Trophoblast cell (in vitro differentiated cells and primary cell): ENCODE data around the gene USP9X.

Experiments
- DNase-seq, 2 donors: peaks; one replicate each; pipeline ENCODE4 v3.0.0-alpha.2; 2016
- H2AFZ ChIP-seq: 2 replicates; pipeline ENCODE4 v1.6.1; 2013; ENCODE audit warnings: low read length, moderate library complexity, mild to moderate bottlenecking; ENCODE audit not compliant: insufficient read depth, poor library complexity
- H2AK5ac ChIP-seq: 2 replicates; pipeline ENCODE4 v1.6.1; 2013; ENCODE audit warnings: mild to moderate bottlenecking, low read length
- H2BK120ac ChIP-seq: 2 replicates; pipeline ENCODE4 v1.6.1; 2013; ENCODE audit warnings: low read length, mild to moderate bottlenecking, moderate library complexity; ENCODE audit not compliant: insufficient read depth, poor library complexity
- H2BK12ac ChIP-seq: 2 replicates; pipeline ENCODE4 v1.6.1; 2013; ENCODE audit warnings: mild to moderate bottlenecking, low read length, moderate library complexity
- H2BK5ac ChIP-seq: 2 replicates; pipeline ENCODE4 v1.6.1; 2013; ENCODE audit warnings: low read length, low read depth, moderate library complexity, mild to moderate bottlenecking; ENCODE audit not compliant: poor library complexity
- H3K14ac ChIP-seq: 2 replicates; pipeline ENCODE4 v1.6.1; 2013; ENCODE audit warnings: mild to moderate bottlenecking, low read length
- H3K18ac ChIP-seq: 2 replicates; pipeline ENCODE4 v1.6.1; 2013; ENCODE audit warnings: mild to moderate bottlenecking, low read length
- H3K23ac ChIP-seq: 2 replicates; pipeline ENCODE4 v1.6.1; 2013; ENCODE audit warnings: low read length
- H3K27ac ChIP-seq: 2 replicates; pipeline ENCODE4 v1.5.1; 2013; ENCODE audit warnings: low read depth, mild to moderate bottlenecking, inconsistent platforms, low read length, moderate library complexity
- H3K27me3 ChIP-seq: 2 replicates; pipeline ENCODE4 v1.6.1; 2013; ENCODE audit warnings: inconsistent platforms, mild to moderate bottlenecking, low read length, moderate library complexity; ENCODE audit not compliant: insufficient read depth
- H3K36me3 ChIP-seq, 2 experiments: 1 replicate in 1 of 2; 2 replicates in 1 of 2; pipeline ENCODE4 v1.6.1; 2013; ENCODE audit warnings: low read length in 2 of 2, mild to moderate bottlenecking in 2 of 2, moderate library complexity in 1 of 2; ENCODE audit not compliant: insufficient read depth in 2 of 2, control insufficient read depth in 1 of 2
- H3K4ac ChIP-seq: 2 replicates; pipeline ENCODE4 v1.6.1; 2013; ENCODE audit warnings: low read depth, mild to moderate bottlenecking, low read length, moderate library complexity
- H3K4me1 ChIP-seq, 2 experiments: 1 replicate in 1 of 2; 2 replicates in 1 of 2; pipeline ENCODE4 v1.6.1; 2013; ENCODE audit warnings: low read length in 2 of 2, mild to moderate bottlenecking in 2 of 2, moderate library complexity in 1 of 2; ENCODE audit not compliant: insufficient read depth in 2 of 2, control insufficient read depth in 1 of 2
- H3K4me2 ChIP-seq: 2 replicates; pipeline ENCODE4 v1.6.1; 2013; ENCODE audit warnings: inconsistent platforms, mild to moderate bottlenecking, low read length, moderate library complexity
- H3K4me3 ChIP-seq: 2 replicates; pipeline ENCODE4 v1.5.1; 2013; ENCODE audit warnings: mild to moderate bottlenecking, low read depth, low read length, inconsistent platforms
- H3K79me1 ChIP-seq: one replicate; pipeline ENCODE4 v1.6.1; 2013; ENCODE audit warnings: low read length
- H3K79me2 ChIP-seq: 2 replicates; pipeline ENCODE4 v1.6.1; 2013; ENCODE audit warnings: low read length, mild to moderate bottlenecking; ENCODE audit not compliant: control insufficient read depth, insufficient read depth, poor library complexity
- H3K9ac ChIP-seq: 2 replicates; pipeline ENCODE4 v1.6.1; 2013; ENCODE audit warnings: mild to moderate bottlenecking, low read length
- H3K9me3 ChIP-seq: 2 replicates; pipeline ENCODE4 v1.6.1; 2013; ENCODE audit warnings: low read depth, mild to moderate bottlenecking, control low read depth, inconsistent platforms, low read length; ENCODE audit not compliant: insufficient read depth
- H4K12ac ChIP-seq: 2 replicates; pipeline ENCODE4 v1.6.1; 2013; ENCODE audit warnings: low read depth, mild to moderate bottlenecking, low read length, moderate library complexity
- H4K8ac ChIP-seq: 2 replicates; pipeline ENCODE4 v1.6.1; 2013; ENCODE audit warnings: low read depth, mild to moderate bottlenecking, low read length, moderate library complexity
- H4K91ac ChIP-seq: one replicate; pipeline ENCODE4 v1.6.1; 2013; ENCODE audit warnings: low read depth, mild to moderate bottlenecking, low read length, moderate library complexity
- WGBS: extraction: QIAGEN DNeasy Blood & Tissue Kit; methylation state at CpG from one replicate; pipeline ENCODE4 v1.1.7; 2013; ENCODE audit warnings: missing lambda C conversion rate; ENCODE audit not compliant: insufficient read length, insufficient coverage; ENCODE audit errors: extremely low coverage; 5-methylcytosine and 5-hydroxymethylcytosine counted together

USP9X gene

DNA sequence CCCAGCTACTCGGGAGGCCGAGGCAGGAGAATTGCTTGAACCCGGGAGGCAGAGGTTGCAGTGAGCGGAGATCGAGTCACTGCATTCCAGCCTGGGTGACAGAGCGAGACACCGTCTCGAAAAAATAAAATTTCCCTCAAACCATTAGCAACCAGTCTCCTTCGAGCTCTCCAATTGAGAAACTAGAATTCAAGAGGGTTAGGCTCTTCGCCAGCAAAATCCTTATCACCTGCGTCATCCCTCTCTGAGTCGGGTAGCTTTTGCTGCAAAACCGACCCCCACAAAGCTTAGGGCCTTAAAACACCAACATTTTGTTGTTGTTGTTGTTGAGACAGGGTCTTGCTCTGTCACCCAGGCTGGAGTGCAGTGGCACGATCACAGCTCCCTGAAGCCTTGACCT is 173.6 kb downstream of the USP9X start:
- no CpG with 5 or more reads among the region's 14 CpGs for WGBS
- no peak overlapping the region for H2AK5ac ChIP-seq
- H3K27ac ChIP-seq, result no peak overlapping the region
- H3K18ac ChIP-seq, result no peak overlapping the region
- H3K14ac ChIP-seq, result no peak overlapping the region
- no peak overlapping the region for H4K12ac ChIP-seq
- no peak overlapping the region for H2BK120ac ChIP-seq
- no peaks in the 10 kb centered on the region for H3K79me1 ChIP-seq
- no peak overlapping the region for H3K9ac ChIP-seq
- H3K23ac ChIP-seq, result no peak overlapping the region
- no peak overlapping the region for H3K4ac ChIP-seq
- no peak overlapping the region for H2BK5ac ChIP-seq
- DNase-seq, result peak in 1 of 2 donors; percentile 39
- H3K4me2 ChIP-seq, result no peak overlapping the region
- H3K4me3 ChIP-seq, result no peak overlapping the region
- H2BK12ac ChIP-seq, result no peak overlapping the region
- no peaks in the 10 kb centered on the region for H3K79me2 ChIP-seq
- no peaks in the 10 kb centered on the region for H3K36me3 ChIP-seq
- no peaks in the 10 kb centered on the region for H3K27me3 ChIP-seq
- H3K4me1 ChIP-seq, result no peaks in the 10 kb centered on the region
- H4K91ac ChIP-seq, result no peak overlapping the region
- H4K8ac ChIP-seq, result no peak overlapping the region
- H3K9me3 ChIP-seq, result no peaks in the 10 kb centered on the region
- H2AFZ ChIP-seq, result no peak overlapping the region

DNA sequence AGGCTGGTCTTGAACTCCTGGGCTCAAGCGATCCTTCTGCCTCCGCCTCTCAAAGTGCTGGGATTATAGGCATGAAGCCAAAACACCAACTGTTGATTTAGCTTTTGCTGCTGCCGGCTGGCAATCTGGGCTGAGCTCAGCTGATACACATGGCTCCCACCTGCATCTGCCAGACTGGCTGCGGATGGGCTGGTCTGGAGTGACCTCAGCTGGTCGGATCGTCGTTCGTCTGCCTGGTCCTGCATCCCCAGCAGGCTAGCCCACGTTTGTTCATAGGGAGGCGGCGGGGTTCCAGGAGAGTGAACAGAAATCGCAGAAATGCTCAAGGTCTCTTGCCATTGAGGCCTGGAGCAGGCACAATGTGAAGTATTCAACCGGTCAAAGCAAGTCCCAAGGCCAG is 174.3 kb downstream of the USP9X start:
- Histone ChIP-seq H2BK5ac (no peak overlapping the region), H3K79me1 (no peaks in the 10 kb centered on the region), H3K14ac (no peak overlapping the region), H3K4me3 (no peak overlapping the region), H4K12ac (no peak overlapping the region), H3K79me2 (no peaks in the 10 kb centered on the region), H3K9me3 (no peaks in the 10 kb centered on the region), H2BK120ac (no peak overlapping the region), H3K27ac (no peak overlapping the region), H2AK5ac (no peak overlapping the region), H3K4me1 (no peaks in the 10 kb centered on the region), H3K4me2 (no peak overlapping the region), H3K4ac (no peak overlapping the region), H3K9ac (no peak overlapping the region), H3K18ac (no peak overlapping the region), H4K8ac (no peak overlapping the region), H3K27me3 (no peaks in the 10 kb centered on the region), H4K91ac (no peak overlapping the region), H2AFZ (no peak overlapping the region), H3K36me3 (no peaks in the 10 kb centered on the region), H2BK12ac (no peak overlapping the region), H3K23ac (no peak overlapping the region)
- DNase-seq, result peak; percentile 5 to 66
- WGBS, result no CpG with 5 or more reads among the region's 13 CpGs

DNA sequence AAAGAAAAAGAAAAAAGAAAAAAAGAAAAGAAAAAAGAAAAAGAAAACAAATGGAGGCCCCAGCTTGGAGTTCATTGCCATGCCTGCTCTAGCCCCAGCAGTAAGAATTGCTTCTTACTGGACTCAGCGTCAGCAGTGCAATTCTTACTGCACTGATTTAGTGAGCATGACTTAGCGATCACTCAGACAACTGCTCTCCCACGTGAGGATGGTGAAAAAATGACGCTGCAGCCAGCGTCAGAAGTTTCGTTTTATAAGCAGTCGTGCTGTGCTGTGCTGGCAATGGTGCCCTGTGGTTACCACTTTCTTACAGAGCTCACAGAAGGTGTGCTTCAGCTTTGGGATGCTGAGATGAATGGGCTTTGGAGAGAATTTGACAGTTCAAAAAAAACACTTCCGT is 180.4 kb downstream of the USP9X start:
- no peak overlapping the region for H3K9ac ChIP-seq
- H3K4me1 ChIP-seq, result peaks cover 0 to 1% of the 10 kb centered on the region in 2 experiments
- H3K4ac ChIP-seq, result no peak overlapping the region
- no peak overlapping the region for H3K18ac ChIP-seq
- H3K4me2 ChIP-seq, result no peak overlapping the region
- no peak overlapping the region for H3K27ac ChIP-seq
- no peak overlapping the region for H3K23ac ChIP-seq
- no peak overlapping the region for H4K8ac ChIP-seq
- no peak overlapping the region for H2AFZ ChIP-seq
- no peaks in the 10 kb centered on the region for H3K36me3 ChIP-seq
- H3K9me3 ChIP-seq, result no peaks in the 10 kb centered on the region
- no peaks in the 10 kb centered on the region for H3K27me3 ChIP-seq
- no peak overlapping the region for H2BK5ac ChIP-seq
- no peak overlapping the region for H3K14ac ChIP-seq
- H3K4me3 ChIP-seq, result no peak overlapping the region
- no peak overlapping the region for H2BK12ac ChIP-seq
- DNase-seq, result peak; percentile 69 to 75
- no peak overlapping the region for H4K12ac ChIP-seq
- no peak overlapping the region for H2AK5ac ChIP-seq
- H2BK120ac ChIP-seq, result no peak overlapping the region
- no peaks in the 10 kb centered on the region for H3K79me1 ChIP-seq
- no peaks in the 10 kb centered on the region for H3K79me2 ChIP-seq
- no peak overlapping the region for H4K91ac ChIP-seq
- WGBS, result no CpG with 5 or more reads among the region's 8 CpGs

DNA sequence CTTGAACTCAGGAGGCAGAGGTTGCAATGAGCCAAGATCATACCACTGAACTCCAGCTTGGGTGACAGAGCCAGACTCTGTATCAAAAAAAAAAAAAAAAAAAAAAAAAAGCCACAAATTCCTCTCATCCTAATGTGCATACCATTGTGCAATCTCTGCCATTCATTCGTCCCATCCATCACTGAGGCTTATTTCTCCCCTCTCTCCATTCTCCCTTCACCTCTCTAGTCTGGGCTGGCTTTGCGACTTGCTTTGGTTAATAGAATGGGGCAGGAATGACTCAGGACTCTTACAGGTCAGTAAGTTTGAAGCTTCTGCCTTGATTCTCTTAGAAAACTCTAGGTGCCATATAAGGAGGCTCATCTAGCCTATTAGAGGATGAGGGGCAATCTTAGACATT is 188.4 kb downstream of the USP9X start:
- Histone ChIP-seq H4K8ac (no peak overlapping the region), H3K9ac (no peak overlapping the region), H4K12ac (no peak overlapping the region), H3K23ac (no peak overlapping the region), H3K36me3 (no peaks in the 10 kb centered on the region), H2AK5ac (no peak overlapping the region), H3K18ac (no peak overlapping the region), H3K27ac (no peak overlapping the region), H3K79me2 (no peaks in the 10 kb centered on the region), H3K4me1 (no peaks in the 10 kb centered on the region), H3K4me2 (no peak overlapping the region), H3K4ac (no peak overlapping the region), H2BK12ac (no peak overlapping the region), H3K79me1 (peaks cover 5% of the 10 kb centered on the region), H3K9me3 (no peaks in the 10 kb centered on the region), H2BK5ac (no peak overlapping the region), H3K14ac (no peak overlapping the region), H3K4me3 (no peak overlapping the region), H4K91ac (no peak overlapping the region), H3K27me3 (no peaks in the 10 kb centered on the region), H2BK120ac (no peak overlapping the region), H2AFZ (no peak overlapping the region)
- WGBS, result no CpG with 5 or more reads among the region's 2 CpGs
- DNase-seq, result peak in 1 of 2 donors; percentile 13
